Right lobe of liver (tissue), 6 donors: ENCODE data around the gene FTO. TPM values are rescaled to one million over a fixed set of nuclear protein-coding genes. Genes with fewer than 3 reads are reported as not detected.

Experiments
- ATAC-seq, 4 donors: fragments of 200-7000 bp; cut with Tn5 transposase; one replicate each; pipeline ENCODE4 v1.9.1; 2020; ENCODE audit warnings: mild to moderate bottlenecking in 4 of 4, moderate library complexity in 4 of 4
- DNase-seq, 3 donors: peaks; one replicate each; pipeline ENCODE4 v3.0.0-alpha.2; 2020
- H3K27ac ChIP-seq, 3 donors: fragments of 200-600 bp; one replicate each; pipeline ENCODE4 v1.8.0; 2022
- H3K27me3 ChIP-seq, 2 donors: fragments of 200-600 bp; one replicate each; pipeline ENCODE4 v1.8.0; 2022
- H3K36me3 ChIP-seq, 4 donors: fragments of 200-600 bp; sonication (generic) in 1 of 4; one replicate each; pipeline versions ENCODE4 v1.5.1 to v1.8.0; 2017 to 2022; ENCODE audit warnings: control low read depth in 1 of 4
- H3K4me1 ChIP-seq, 4 donors: fragments of 200-600 bp; sonication (generic) in 1 of 4; one replicate each; pipeline versions ENCODE4 v1.5.1 to v1.8.0; 2017 to 2022; ENCODE audit warnings: control low read depth in 1 of 4
- H3K4me3 ChIP-seq, 3 donors: fragments of 200-600 bp; one replicate each; pipeline ENCODE4 v1.8.0; 2022
- H3K9me3 ChIP-seq, 4 donors: fragments of 200-600 bp; sonication (generic) in 1 of 4; one replicate each; pipeline versions ENCODE4 v1.5.1 to v1.8.0; 2017 to 2022; ENCODE audit warnings: control low read depth in 1 of 4
- CTCF ChIP-seq, 4 donors: fragments of 200-600 bp in 3 of 4; fragments of 450-650 bp in 1 of 4; IDR thresholded peaks; one replicate each; pipeline versions ENCODE4 v1.5.1 to v1.8.0; 2016 to 2022; ENCODE audit warnings: antibody characterized with exemption in 4 of 4, mild to moderate bottlenecking in 2 of 4
- POLR2A ChIP-seq: fragments of 450-650 bp; IDR thresholded peaks from one replicate; pipeline ENCODE4 v1.6.1; 2017; ENCODE audit warnings: antibody characterized with exemption, mild to moderate bottlenecking
- WGBS: methylation state at CpG from one replicate; pipeline ENCODE4 v1.1.6; 2018; ENCODE audit warnings: low coverage, low lambda C conversion rate; ENCODE audit not compliant: insufficient coverage; ENCODE audit errors: missing lambda C conversion rate; 5-methylcytosine and 5-hydroxymethylcytosine counted together
- intact Hi-C, 2 donors: fragments of 100-400 bp; cut with DNase I; formaldehyde crosslinking; loops; one replicate each; pipeline versions ENCODE4 v1.11.2 to v1.14.1; 2022
- total RNA-seq, 6 experiments: library from RNA; depleted of rRNA in 2 of 6; stranded (reverse); fragments of >200 nt in 2 of 6; fragmentation: NEBNext Ultra II Directional in 3 of 6; extraction: Animal tissue kit (Norgen Biotek cat#: 25700) in 3 of 6; gene quantifications; one replicate each; pipeline versions ENCODE4 v1.1.0 to v1.2.4, GENCODE V29; 2016 to 2023
- donor health status: DM: no; HTN: yes; CAD: no.
- donor health status: DM: no; HTN: no; CAD: no.
- donor health status: DM: no; HTN: no; CAD: no.
- donor health status: DM: no; HTN: yes; CAD: no.
- donor health status: DM: no; HTN: yes; CAD: no.

FTO gene
- total RNA-seq, 6 experiments from 2014 or later = 28.9 to 51.6 (median 33.6) TPM

DNA sequence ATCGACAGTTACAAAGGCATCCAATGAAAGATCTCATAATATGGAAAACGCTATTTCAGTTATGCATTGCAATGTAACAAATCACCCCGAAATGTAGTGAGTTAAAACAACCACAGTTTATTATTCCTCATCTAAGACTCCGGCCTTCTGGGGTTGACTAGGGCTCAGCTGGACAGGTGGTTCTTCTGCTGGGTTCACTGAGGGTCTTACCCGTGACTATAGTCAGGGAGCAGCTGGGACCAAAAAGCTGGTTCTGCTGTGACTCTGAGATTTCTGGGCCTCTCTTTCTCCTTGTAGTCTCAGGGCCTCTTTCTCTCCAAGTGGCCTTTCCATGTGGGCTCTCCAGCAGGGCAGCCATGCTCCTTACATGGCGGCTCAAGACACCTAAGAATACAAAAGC lies 386.6 kb downstream of the FTO start:
- Histone ChIP-seq H3K4me3 (no peak overlapping the region), H3K9me3 (no peaks in the 10 kb centered on the region), H3K27ac (no peak overlapping the region), H3K36me3 (no peaks in the 10 kb centered on the region), H3K4me1 (no peaks in the 10 kb centered on the region), H3K27me3 (no peaks in the 10 kb centered on the region)
- DNase-seq (no peak), ATAC-seq (no peak)
- intact Hi-C loops = no loop called here
- WGBS = 98% methylated on average over 4 of the region's 6 CpGs
- no peak for TF ChIP-seq CTCF (IDR thresholded peaks at IDR 0.05)
- no peak for TF ChIP-seq POLR2A

GRCh38 chr16:54093281-54093680 lies 389.3 kb downstream of the FTO start:
- intact Hi-C loops = no loop called here
- no peaks in the 10 kb centered on the region for H3K36me3 ChIP-seq

GRCh38 chr16:54094641-54095040 lies 390.7 kb downstream of the FTO start:
- DNase-seq (no peak), ATAC-seq (no peak)
- no peaks in the 10 kb centered on the region for H3K36me3 ChIP-seq
- intact Hi-C loops = no loop called here
- H3K27ac ChIP-seq = no peak overlapping the region
- 96% methylated on average over 10 of the region's 10 CpGs for WGBS
- no peaks in the 10 kb centered on the region for H3K4me1 ChIP-seq
- no peak overlapping the region for H3K4me3 ChIP-seq
- TF ChIP-seq POLR2A (no peak), CTCF (IDR thresholded peaks at IDR 0.05) (no peak)
- H3K9me3 ChIP-seq = no peaks in the 10 kb centered on the region
- H3K27me3 ChIP-seq = no peaks in the 10 kb centered on the region

More at GRCh38 chr16:54093281-54093680, 389.3 kb downstream of the FTO start:
- H3K27me3 ChIP-seq = no peaks in the 10 kb centered on the region
- no peak for DNase-seq
- no peak for ATAC-seq
- no peaks in the 10 kb centered on the region for H3K4me1 ChIP-seq
- WGBS = 96% methylated on average over 4 of the region's 13 CpGs
- H3K9me3 ChIP-seq = no peaks in the 10 kb centered on the region
- no peak overlapping the region for H3K4me3 ChIP-seq
- no peak overlapping the region for H3K27ac ChIP-seq
- TF ChIP-seq POLR2A (no peak), CTCF (IDR thresholded peaks at IDR 0.05) (no peak)

DNA sequence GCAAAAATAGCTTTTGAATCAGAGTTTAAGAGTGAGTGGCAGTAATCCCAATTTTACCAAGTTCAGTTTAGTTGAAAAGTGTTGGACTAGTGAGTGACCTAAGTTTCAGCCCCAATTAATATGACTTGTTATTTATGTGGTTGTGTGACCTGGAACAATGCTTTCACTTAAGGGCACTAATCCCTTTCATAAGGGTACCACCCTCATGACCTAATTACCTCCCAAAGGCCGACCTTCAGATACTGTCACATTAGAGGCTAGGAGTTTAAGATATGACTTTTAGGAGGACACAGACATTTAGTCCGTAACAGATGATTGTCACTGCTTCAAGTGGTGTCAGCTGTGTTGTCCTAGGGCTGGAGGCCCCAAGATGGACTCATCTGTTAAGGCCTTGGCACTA lies 392.7 kb downstream of the FTO start:
- H3K36me3 ChIP-seq = no peaks in the 10 kb centered on the region
- no peak for DNase-seq
- no peak overlapping the region for H3K27ac ChIP-seq
- H3K9me3 ChIP-seq = no peaks in the 10 kb centered on the region
- intact Hi-C loops = no loop called here
- H3K4me1 ChIP-seq = no peaks in the 10 kb centered on the region
- no peak for ATAC-seq
- no peaks in the 10 kb centered on the region for H3K27me3 ChIP-seq
- 94% methylated on average over 2 of the region's 2 CpGs for WGBS
- H3K4me3 ChIP-seq = no peak overlapping the region
- no peak for TF ChIP-seq POLR2A
- TF ChIP-seq CTCF (IDR thresholded peaks at IDR 0.05) = no peak

GRCh38 chr16:54097774-54098173 lies 393.8 kb downstream of the FTO start:
- Histone ChIP-seq H3K27ac (no peak overlapping the region), H3K4me1 (no peaks in the 10 kb centered on the region), H3K9me3 (no peaks in the 10 kb centered on the region), H3K36me3 (no peaks in the 10 kb centered on the region), H3K4me3 (no peak overlapping the region), H3K27me3 (no peaks in the 10 kb centered on the region)
- ATAC-seq (no peak), DNase-seq (no peak)
- WGBS = 96% methylated on average over 3 of the region's 3 CpGs
- TF ChIP-seq POLR2A (no peak), CTCF (IDR thresholded peaks at IDR 0.05) (no peak)
- intact Hi-C loops = no loop called here
